B cell (primary cell): ENCODE measurements around the gene DHX8. TPM values are rescaled to one million over a fixed set of nuclear protein-coding genes. Genes with fewer than 3 reads are reported as not detected.

Experiments
- ATAC-seq: fragments of 200-7000 bp; cut with Tn5 transposase; one replicate; pipeline ENCODE4 v1.10.0; 2021; ENCODE audit warnings: low read depth, mild to moderate bottlenecking, moderate number of reproducible peaks, moderate library complexity
- CTCF ChIA-PET: fragments of 350-600 bp; sonication (Branson Sonifier 250); formaldehyde crosslinking; loops from one replicate; lab custom pipeline; 2021; ENCODE audit warnings: antibody characterized with exemption, inconsistent platforms; lab: Charles Lee
- POLR2A ChIA-PET: fragments of 350-600 bp; sonication (Branson Sonifier 250); formaldehyde crosslinking; loops from one replicate; lab custom pipeline; 2021; ENCODE audit warnings: antibody characterized with exemption; lab: Charles Lee
- DNase-seq: peaks from one replicate; pipeline ENCODE4 v3.0.0; 2013
- H2AFZ ChIP-seq: 2 replicates; pipeline ENCODE4 v1.6.1; 2012; ENCODE audit warnings: mild to moderate bottlenecking, low read depth, low read length; ENCODE audit not compliant: insufficient read depth, poor library complexity, severe bottlenecking
- H3K27ac ChIP-seq, 2 donors: 1 replicate in 1 of 2; 2 replicates in 1 of 2; pipeline ENCODE4 v1.5.1; 2012 to 2013; ENCODE audit warnings: low read length in 2 of 2, mild to moderate bottlenecking in 2 of 2, moderate library complexity in 1 of 2
- H3K27me3 ChIP-seq, 4 experiments: fragments of 200-600 bp in 1 of 4; sonication (generic) in 1 of 4; replicated peaks in 1 of 4; 1 replicate in 2 of 4; 2 replicates in 2 of 4; pipeline versions ENCODE4 v1.6.1 to v1.7.0; 2013 to 2016; ENCODE audit warnings: low read length in 3 of 4, mild to moderate bottlenecking in 2 of 4, mixed read lengths in 1 of 4, moderate library complexity in 1 of 4; ENCODE audit not compliant: insufficient read depth in 4 of 4, control insufficient read depth in 3 of 4; ENCODE audit errors: control extremely low read depth in 1 of 4
- H3K36me3 ChIP-seq, 2 experiments: replicated peaks in 1 of 2; 1 replicate in 1 of 2; 2 replicates in 1 of 2; pipeline versions ENCODE4 v1.6.1 to v1.7.1; 2013; ENCODE audit warnings: low read length in 1 of 2; ENCODE audit not compliant: insufficient read depth in 2 of 2, control insufficient read depth in 1 of 2; ENCODE audit errors: control extremely low read depth in 1 of 2, extremely low read depth in 1 of 2
- H3K4me1 ChIP-seq, 2 donors: fragments of 200-600 bp in 1 of 2; sonication (generic) in 1 of 2; 1 replicate in 1 of 2; 2 replicates in 1 of 2; pipeline versions ENCODE4 v1.5.1 to v1.6.1; 2013 to 2017; ENCODE audit warnings: low read length in 2 of 2; ENCODE audit not compliant: control insufficient read depth in 2 of 2, insufficient read depth in 2 of 2
- H3K4me2 ChIP-seq: replicated peaks from 2 replicates; pipeline ENCODE3; 2012; ENCODE audit warnings: mild to moderate bottlenecking, low read depth, low read length; ENCODE audit not compliant: poor library complexity, severe bottlenecking
- H3K4me3 ChIP-seq, 5 experiments: fragments of 200-600 bp in 1 of 5; sonication (generic) in 1 of 5; 1 replicate in 3 of 5; 2 replicates in 2 of 5; pipeline versions ENCODE4 v1.5.1 to v1.7.0; 2011 to 2016; ENCODE audit warnings: low read length in 4 of 5, mild to moderate bottlenecking in 4 of 5, low read depth in 2 of 5, control low read depth in 1 of 5, moderate library complexity in 1 of 5; ENCODE audit not compliant: insufficient read depth in 1 of 5; ENCODE audit errors: control extremely low read depth in 1 of 5, extremely low read depth in 1 of 5
- H3K79me2 ChIP-seq: fragments of 200-600 bp; sonication (generic); one replicate; pipeline ENCODE4 v1.6.0; 2016; ENCODE audit warnings: low read length; ENCODE audit not compliant: control insufficient read depth, insufficient read depth
- H3K9ac ChIP-seq: fragments of 200-600 bp; sonication (generic); 2 replicates; pipeline ENCODE4 v1.6.1; 2017; ENCODE audit warnings: mild to moderate bottlenecking, low read length, moderate library complexity
- H3K9me3 ChIP-seq, 3 donors: one replicate each; pipeline versions ENCODE4 v1.6.1 to v1.7.1; 2013; ENCODE audit warnings: low read length in 2 of 3; ENCODE audit not compliant: control insufficient read depth in 2 of 3, insufficient read depth in 1 of 3; ENCODE audit errors: control extremely low read depth in 1 of 3
- H4K20me1 ChIP-seq: 2 replicates; pipeline ENCODE4 v1.6.0; 2012; ENCODE audit warnings: mild to moderate bottlenecking, low read length; ENCODE audit not compliant: insufficient read depth, control insufficient read depth, poor library complexity, severe bottlenecking
- H3K27ac Mint-ChIP-seq: one replicate; pipeline ENCODE4 v1.8.0; 2021; ENCODE audit warnings: mixed read lengths
- H3K27me3 Mint-ChIP-seq: one replicate; pipeline ENCODE4 v1.8.0; 2021; ENCODE audit warnings: mixed read lengths
- H3K4me1 Mint-ChIP-seq: one replicate; pipeline ENCODE4 v1.8.0; 2021; ENCODE audit warnings: mixed read lengths
- H3K4me3 Mint-ChIP-seq: one replicate; pipeline ENCODE4 v1.8.0; 2021; ENCODE audit warnings: mixed read lengths
- H3K9me3 Mint-ChIP-seq: one replicate; pipeline ENCODE4 v1.8.0; 2022; ENCODE audit warnings: mixed read lengths; ENCODE audit not compliant: insufficient read depth
- CTCF ChIP-seq: fragments of 200-600 bp; IDR thresholded peaks from one replicate; pipeline ENCODE4 v1.8.0; 2022; ENCODE audit warnings: antibody characterized with exemption, mild to moderate bottlenecking
- EZH2 ChIP-seq: IDR thresholded peaks from 2 replicates; pipeline ENCODE4 v1.6.1; 2012; ENCODE audit warnings: borderline replicate concordance, low read depth, mild to moderate bottlenecking, moderate library complexity, low read length; ENCODE audit not compliant: insufficient read depth, poor library complexity, severe bottlenecking
- WGBS: methylation state at CpG from one replicate; pipeline ENCODE4 v1.1.5; 2013; ENCODE audit warnings: missing lambda C conversion rate; ENCODE audit not compliant: insufficient coverage; 5-methylcytosine and 5-hydroxymethylcytosine counted together
- intact Hi-C: fragments of 100-400 bp; cut with micrococcal nuclease; formaldehyde crosslinking; loops from one replicate; pipeline ENCODE4 v1.10.0; 2022
- polyA plus RNA-seq: library from polyadenylated mRNA; depleted of rRNA; stranded (reverse); fragments of >200 nt; gene quantifications from 2 replicates; pipeline ENCODE4 v1.2.3, GENCODE V29; 2012
- total RNA-seq, 2 donors: library from RNA; stranded (reverse); fragments of 120-200 nt in 1 of 2; gene quantifications; 1 replicate in 1 of 2; 2 replicates in 1 of 2; pipeline versions ENCODE4 v1.2.3 to v1.2.4, GENCODE V29; 2013 to 2022

DHX8 gene
- total and polyA plus RNA-seq, 2 donors (not counting 1 experiment from before 2014, with no cell fraction given), result 17.9 to 63.3 TPM

GRCh38 chr17:43468691-43469139, 15.1 kb upstream of the DHX8 start:
- Mint-ChIP-seq H3K4me3 (no peak overlapping the region), H3K4me1 (no peaks in the 10 kb centered on the region), H3K27me3 (peaks cover 21% of the 10 kb centered on the region), H3K27ac (no peak overlapping the region), H3K9me3 (no peaks in the 10 kb centered on the region)
- ATAC-seq (no peak), DNase-seq (no peak)
- intact Hi-C loops, result no loop called here
- Histone ChIP-seq H3K27me3 (peaks cover 0 to 9% (median 0%) of the 10 kb centered on the region in 4 experiments), H4K20me1 (no peaks in the 10 kb centered on the region), H2AFZ (no peak overlapping the region), H3K9ac (no peak overlapping the region), H3K36me3 (no peaks in the 10 kb centered on the region), H3K9me3 (no peaks in the 10 kb centered on the region), H3K4me2 (no peak overlapping the region), H3K79me2 (no peaks in the 10 kb centered on the region), H3K4me1 (no peaks in the 10 kb centered on the region), H3K4me3 (no peak overlapping the region), H3K27ac (no peak overlapping the region)
- POLR2A ChIA-PET, result no interaction called here
- CTCF ChIA-PET, result interaction anchor here (1.1 kb wide), 1 partner anchor 75 kb away, joined by 3 read pairs; no protein-coding TSS in a partner anchor
- TF ChIP-seq EZH2 (no peak), CTCF (no peak)
- WGBS, result 50% methylated on average over 2 of the region's 4 CpGs

- ChIA-PET POLR2A (no interaction called here), CTCF (no interaction called here)
- no peaks in the 10 kb centered on the region for H3K4me1 ChIP-seq
- H4K20me1 ChIP-seq, result no peaks in the 10 kb centered on the region
- H3K9ac ChIP-seq, result no peak overlapping the region
- H3K9me3 Mint-ChIP-seq, result no peaks in the 10 kb centered on the region
- 83% methylated on average over 2 of the region's 4 CpGs for WGBS
- peaks cover 0 to 6% (median 0%) of the 10 kb centered on the region in 4 experiments for H3K27me3 ChIP-seq
- peaks cover 21% of the 10 kb centered on the region for H3K27me3 Mint-ChIP-seq
- no peak overlapping the region for H2AFZ ChIP-seq
- intact Hi-C loops, result no loop called here
- no peak overlapping the region for H3K27ac ChIP-seq
- no peaks in the 10 kb centered on the region for H3K9me3 ChIP-seq
- H3K4me3 ChIP-seq, result no peak overlapping the region
- TF ChIP-seq EZH2 (no peak), CTCF (no peak)
- H3K4me2 ChIP-seq, result no peak overlapping the region
- ATAC-seq (no peak), DNase-seq (no peak)
- no peak overlapping the region for H3K4me3 Mint-ChIP-seq
- no peak overlapping the region for H3K27ac Mint-ChIP-seq
- H3K79me2 ChIP-seq, result no peaks in the 10 kb centered on the region
- H3K36me3 ChIP-seq, result no peaks in the 10 kb centered on the region
- H3K4me1 Mint-ChIP-seq, result no peaks in the 10 kb centered on the region
These were observed 14.6 kb upstream of the DHX8 start for GRCh38 chr17:43469145-43469544.
